ENCODE data around the gene SFTA2.

The SFTA2 gene

GRCh38 chr6:30891816-30892538, 40.0 kb downstream of the SFTA2 start:
- no peaks in the 10 kb centered on the region for H3K4me1 ChIP-seq (ENCODE audit: low read depth, poor library complexity, severe bottlenecking)
- no peak overlapping the region for H2AFZ ChIP-seq (ENCODE audit: low read depth)
- H3K27me3 ChIP-seq (ENCODE audit: insufficient read depth, low read depth): peaks cover 10% of the 10 kb centered on the region; the same call in 1 of the 2 replicates
- H3K36me3 ChIP-seq (ENCODE audit: insufficient read depth): no peaks in the 10 kb centered on the region
- H4K20me1 ChIP-seq (ENCODE audit: insufficient read depth): no peaks in the 10 kb centered on the region
- no peak overlapping the region for H3K9ac ChIP-seq
- H3K79me2 ChIP-seq (ENCODE audit: insufficient read depth, low read depth): no peaks in the 10 kb centered on the region
- H3K4me3 ChIP-seq (IDR thresholded peaks at IDR 0.05; ENCODE audit: insufficient read depth, low read depth, low read length): no peak overlapping the region
- H3K4me2 ChIP-seq: no peak overlapping the region
- TF ChIP-seq CTCF (conservative IDR thresholded peaks at IDR 0.05; ENCODE audit: low read depth, low read length): no peak
- H3K27ac ChIP-seq: no peak overlapping the region

GRCh38 chr6:30891450-30891723, 40.6 kb downstream of the SFTA2 start:
- Histone ChIP-seq H3K4me3 (IDR thresholded peaks at IDR 0.05; ENCODE audit: insufficient read depth, low read depth, low read length) (no peak overlapping the region), H4K20me1 (ENCODE audit: insufficient read depth) (no peaks in the 10 kb centered on the region), H3K27ac (no peak overlapping the region), H3K4me1 (ENCODE audit: low read depth, poor library complexity, severe bottlenecking) (no peaks in the 10 kb centered on the region), H3K9ac (no peak overlapping the region), H3K79me2 (ENCODE audit: insufficient read depth, low read depth) (no peaks in the 10 kb centered on the region), H3K27me3 (ENCODE audit: insufficient read depth, low read depth) (peaks cover 10% of the 10 kb centered on the region; the same call in 1 of the 2 replicates), H3K4me2 (no peak overlapping the region), H3K36me3 (ENCODE audit: insufficient read depth) (no peaks in the 10 kb centered on the region), H2AFZ (ENCODE audit: low read depth) (no peak overlapping the region)
- no peak for TF ChIP-seq CTCF (conservative IDR thresholded peaks at IDR 0.05; ENCODE audit: low read depth, low read length)

GRCh38 chr6:30890646-30891449, 41.1 kb downstream of the SFTA2 start:
- Histone ChIP-seq H3K4me2 (no peak overlapping the region), H3K4me3 (IDR thresholded peaks at IDR 0.05; ENCODE audit: insufficient read depth, low read depth, low read length) (no peak overlapping the region), H2AFZ (ENCODE audit: low read depth) (no peak overlapping the region), H3K36me3 (ENCODE audit: insufficient read depth) (no peaks in the 10 kb centered on the region), H3K4me1 (ENCODE audit: low read depth, poor library complexity, severe bottlenecking) (no peaks in the 10 kb centered on the region), H3K79me2 (ENCODE audit: insufficient read depth, low read depth) (no peaks in the 10 kb centered on the region), H3K27me3 (ENCODE audit: insufficient read depth, low read depth) (peaks cover 14% of the 10 kb centered on the region; the same call in 1 of the 2 replicates), H3K27ac (no peak overlapping the region), H4K20me1 (ENCODE audit: insufficient read depth) (no peaks in the 10 kb centered on the region), H3K9ac (no peak overlapping the region)
- no peak for TF ChIP-seq CTCF (conservative IDR thresholded peaks at IDR 0.05; ENCODE audit: low read depth, low read length)

- no peak overlapping the region for H3K4me2 ChIP-seq
- H4K20me1 ChIP-seq (ENCODE audit: insufficient read depth): no peaks in the 10 kb centered on the region
- H3K36me3 ChIP-seq (ENCODE audit: insufficient read depth): no peaks in the 10 kb centered on the region
- H2AFZ ChIP-seq (ENCODE audit: low read depth): no peak overlapping the region
- no peak for TF ChIP-seq CTCF (conservative IDR thresholded peaks at IDR 0.05; ENCODE audit: low read depth, low read length)
- no peaks in the 10 kb centered on the region for H3K4me1 ChIP-seq (ENCODE audit: low read depth, poor library complexity, severe bottlenecking)
- no peak overlapping the region for H3K4me3 ChIP-seq (IDR thresholded peaks at IDR 0.05; ENCODE audit: insufficient read depth, low read depth, low read length)
- H3K79me2 ChIP-seq (ENCODE audit: insufficient read depth, low read depth): no peaks in the 10 kb centered on the region
- H3K27ac ChIP-seq: no peak overlapping the region
- peaks cover 11% of the 10 kb centered on the region; the same call in 1 of the 2 replicates for H3K27me3 ChIP-seq (ENCODE audit: insufficient read depth, low read depth)
- no peak overlapping the region for H3K9ac ChIP-seq
Observed at GRCh38 chr6:30889921-30890645, 41.9 kb downstream of the SFTA2 start.

Data from KMS-11 (cell line).